Activated CD4-positive, CD25-positive, alpha-beta regulatory T cell (primary cell): Measurements from ENCODE around the gene ANO1.
"Not testable (repeated sequence)": the region's sequence is repeated elsewhere in the genome, so short reads cannot be mapped to it uniquely, and the experiment has no call there.

Source experiments
- DNase-seq, 4 experiments: peaks; one replicate each; lab custom pipeline; 2025; lab: John Stamatoyannopoulos, UW

The ANO1 gene

GRCh38 chr11:70212227-70212811 lies 134.2 kb downstream of the ANO1 start:
- no peak for DNase-seq

GRCh38 chr11:70217388-70217787 lies 139.3 kb downstream of the ANO1 start:
- DNase-seq: not testable (repeated sequence)

GRCh38 chr11:70218076-70218475 lies 140.0 kb downstream of the ANO1 start:
- DNase-seq: not testable (repeated sequence)

- DNase-seq: no peak
These were observed 142.0 kb downstream of the ANO1 start for GRCh38 chr11:70220136-70220535.

GRCh38 chr11:70220920-70221319 lies 142.8 kb downstream of the ANO1 start:
- DNase-seq: no peak

GRCh38 chr11:70225681-70226177 lies 147.6 kb downstream of the ANO1 start:
- no peak for DNase-seq

GRCh38 chr11:70226183-70226582 lies 148.1 kb downstream of the ANO1 start:
- DNase-seq: no peak

GRCh38 chr11:70226967-70227366 lies 148.8 kb downstream of the ANO1 start:
- DNase-seq: no peak

- DNase-seq: no peak
These were observed 151.6 kb downstream of the ANO1 start for GRCh38 chr11:70229737-70230136.

GRCh38 chr11:70230151-70230839 lies 152.2 kb downstream of the ANO1 start:
- no peak for DNase-seq

GRCh38 chr11:70230840-70231710 lies 153.0 kb downstream of the ANO1 start:
- DNase-seq: no peak

GRCh38 chr11:70233034-70233433 lies 154.9 kb downstream of the ANO1 start:
- no peak for DNase-seq

- DNase-seq: no peak
These were observed 155.4 kb downstream of the ANO1 start for GRCh38 chr11:70233511-70233934.

GRCh38 chr11:70233962-70234361 lies 155.8 kb downstream of the ANO1 start:
- no peak for DNase-seq
